ENCODE measurements around the gene ABCA2.

Gene ABCA2

GRCh38 chr9:136963341-136963740 is 64.7 kb downstream of the ABCA2 start:
- FAIRE-seq, result no peak

- no peak for FAIRE-seq
Measured at GRCh38 chr9:136962701-136963248, 65.3 kb downstream of the ABCA2 start.

- FAIRE-seq, result no peak
Measured at GRCh38 chr9:136962163-136962562, 65.9 kb downstream of the ABCA2 start.

DNA sequence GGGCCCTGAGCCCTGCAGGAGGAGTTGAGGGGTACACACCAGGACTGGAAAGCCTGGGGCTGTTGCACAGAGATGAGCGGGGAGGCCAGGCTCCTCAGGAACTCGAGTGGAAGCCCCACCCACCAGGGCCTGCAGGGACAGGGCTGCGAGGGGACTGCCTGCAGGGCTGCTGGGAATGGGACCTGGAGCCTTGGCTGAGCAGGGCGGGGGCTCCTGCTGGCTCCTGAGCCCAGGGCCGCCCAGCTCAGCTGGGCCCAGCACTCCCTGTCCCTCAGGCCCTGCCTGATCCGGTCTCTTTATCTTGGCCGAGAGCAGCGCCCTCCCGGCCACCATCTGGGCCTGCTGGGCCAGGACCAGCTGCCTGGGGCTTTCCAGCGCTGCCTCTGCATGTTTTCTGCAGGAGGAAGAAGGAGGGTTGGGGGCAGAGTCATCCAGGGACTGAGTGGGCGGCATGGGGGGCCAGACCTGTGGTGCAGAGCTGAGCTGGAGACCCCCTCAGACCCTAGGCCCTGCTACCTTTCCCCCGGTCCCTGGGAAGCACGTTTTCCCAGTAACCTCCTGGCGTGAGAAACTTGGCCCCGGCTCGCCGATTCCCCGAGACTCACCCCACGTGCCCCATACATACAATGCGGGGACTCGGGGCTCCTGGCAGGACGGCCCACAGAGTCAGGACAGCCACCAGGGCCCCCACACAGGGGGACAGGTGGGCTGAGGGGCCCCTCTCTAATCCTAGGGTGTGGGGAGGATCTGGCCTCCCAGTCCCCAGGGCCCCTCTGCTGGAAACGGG is 66.6 kb downstream of the ABCA2 start:
- FAIRE-seq, result no peak

- FAIRE-seq, result no peak
Measured at GRCh38 chr9:136960938-136961275, 67.1 kb downstream of the ABCA2 start.

- FAIRE-seq, result no peak
Measured at GRCh38 chr9:136960212-136960937, 67.7 kb downstream of the ABCA2 start.

DNA sequence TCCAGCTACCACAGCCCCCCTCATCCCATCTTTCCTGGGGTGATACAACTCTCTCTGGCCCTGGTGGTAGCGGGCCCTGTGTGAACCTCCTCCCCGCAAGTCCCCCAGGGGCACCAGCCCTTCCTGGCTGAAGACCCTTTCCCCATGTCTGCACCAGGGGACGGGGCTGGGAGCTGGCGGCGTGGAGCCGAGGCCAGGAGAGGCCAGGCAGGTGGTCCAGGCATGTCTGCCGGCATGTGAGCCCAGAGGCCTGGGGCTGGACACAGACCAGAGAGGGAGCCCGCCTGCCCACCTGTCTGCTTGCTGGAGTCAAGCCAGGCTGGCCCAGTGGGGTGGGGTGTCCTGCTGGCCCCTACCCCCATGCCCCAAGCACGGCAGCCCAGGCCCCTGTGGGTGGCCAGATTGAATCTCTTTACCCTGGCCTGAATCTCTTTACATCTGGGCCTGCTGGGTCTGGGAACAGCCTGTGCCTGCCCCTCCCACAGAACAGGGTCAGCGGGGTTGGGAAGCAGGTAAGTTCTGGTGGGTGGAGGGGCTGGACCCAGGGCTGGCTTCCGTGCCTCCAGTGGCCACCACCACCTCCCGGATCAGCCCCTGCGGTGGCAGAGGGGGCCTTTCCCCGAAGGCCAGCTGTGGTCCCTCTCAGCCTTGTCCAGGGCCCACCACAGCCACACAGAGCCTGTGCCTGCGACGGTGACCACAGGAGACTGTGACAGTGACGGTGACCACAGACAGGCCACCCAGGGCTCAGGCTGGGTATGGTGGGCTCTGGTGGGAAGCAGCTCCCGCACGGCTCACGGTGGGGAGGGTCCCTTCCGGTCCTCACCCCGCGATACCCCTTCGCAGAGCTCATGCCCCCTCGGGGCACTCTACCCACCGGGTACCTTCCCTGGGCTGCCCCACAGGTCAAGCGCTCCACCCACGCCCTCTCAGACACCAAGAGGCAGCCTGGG is 68.9 kb downstream of the ABCA2 start:
- no peak for FAIRE-seq

DNA sequence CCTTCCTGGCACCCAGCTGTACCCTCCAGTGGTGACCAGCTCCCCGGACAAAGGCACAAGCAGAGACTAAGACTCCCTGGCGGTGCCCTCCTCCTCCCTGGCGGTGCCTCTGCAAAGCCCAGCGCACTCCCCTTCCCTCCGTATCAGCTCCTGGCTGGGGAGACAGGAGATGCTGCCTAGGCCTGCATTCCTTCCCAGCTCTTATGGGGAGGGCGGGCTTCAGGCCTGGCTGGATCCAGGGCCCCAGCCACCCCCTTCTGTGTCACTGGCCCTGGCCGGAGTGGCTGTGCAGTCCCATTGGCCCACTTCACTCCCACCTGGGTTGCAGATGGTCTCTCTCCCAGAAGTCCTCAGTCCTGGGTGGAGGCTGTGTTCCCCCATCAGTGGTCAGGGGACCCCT is 69.6 kb downstream of the ABCA2 start:
- FAIRE-seq, result no peak

GRCh38 chr9:136957901-136958300 is 70.1 kb downstream of the ABCA2 start:
- FAIRE-seq, result no peak

GRCh38 chr9:136957461-136957860 is 70.6 kb downstream of the ABCA2 start:
- FAIRE-seq, result no peak
